HG03175 (cell line): ENCODE measurements around the gene POLD2.

ENCODE experiments used
- ATAC-seq: cut with Tn5 transposase; IDR thresholded peaks from one replicate; pipeline ENCODE4 v1.9.1; 2021; ENCODE audit warnings: mild to moderate bottlenecking, moderate library complexity; ENCODE audit not compliant: unreplicated experiment

Gene POLD2

DNA sequence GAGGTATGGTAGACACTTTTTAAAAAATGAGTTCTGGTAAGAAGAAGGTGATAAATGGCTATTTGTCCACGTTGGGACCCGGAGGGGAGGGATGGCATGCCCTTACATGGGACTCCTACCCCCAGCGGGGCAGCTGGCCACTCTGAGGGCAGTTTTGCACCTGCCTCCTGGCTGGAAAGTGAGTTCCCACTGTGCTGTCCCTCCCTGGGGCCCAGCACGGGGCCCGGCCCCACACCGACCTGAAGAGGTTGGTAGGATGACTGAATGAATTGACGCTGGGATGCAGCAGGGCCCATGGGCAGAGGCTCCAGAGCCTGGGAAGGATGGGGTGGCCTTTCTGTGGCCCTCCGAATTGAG is 19.8 kb downstream of the POLD2 start:
- ATAC-seq = no peak

- no peak for ATAC-seq
These were observed 20.3 kb downstream of the POLD2 start for GRCh38 chr7:44102846-44103565.

DNA sequence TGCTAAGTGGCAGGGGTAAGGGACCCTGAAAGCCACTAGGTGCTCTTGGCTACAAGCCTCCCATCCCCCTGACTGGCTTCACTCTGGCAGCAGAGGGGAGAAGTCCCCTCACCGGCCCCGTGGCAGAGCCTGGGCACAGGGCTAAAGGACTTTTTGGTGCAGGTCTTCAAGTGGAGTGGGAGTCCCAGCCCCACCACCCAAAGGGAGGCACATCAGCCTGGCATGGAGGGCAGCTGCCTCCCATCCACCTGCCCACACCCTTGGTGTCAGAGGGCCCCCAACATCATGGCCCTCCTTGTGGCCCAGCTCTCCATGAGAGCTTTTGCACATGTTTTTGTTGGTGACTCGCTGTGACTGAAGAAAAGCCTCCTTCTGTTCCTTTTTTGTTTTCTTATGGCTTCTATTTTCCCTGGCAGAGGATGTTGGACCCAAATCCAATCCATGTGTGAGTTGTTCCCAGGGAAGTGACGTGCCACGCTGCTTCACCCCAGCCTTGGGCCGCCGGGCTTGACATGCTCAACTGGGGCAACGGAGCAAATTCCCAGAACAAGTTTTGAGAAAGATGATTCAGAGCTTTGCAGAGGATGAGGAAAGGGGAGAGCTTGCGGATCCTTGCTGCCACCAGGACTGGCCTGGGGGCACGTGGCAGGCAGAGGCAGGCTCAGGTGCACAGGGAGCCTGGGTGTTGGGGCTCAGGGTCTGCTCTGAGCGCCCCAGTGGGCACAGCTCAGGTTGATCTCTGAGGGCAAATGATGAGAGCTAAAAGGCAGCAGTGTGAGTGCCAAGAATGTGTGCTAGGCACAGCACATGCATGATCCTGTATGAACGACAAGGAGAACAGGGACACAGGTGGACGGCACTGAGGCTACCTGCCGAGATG is 21.1 kb downstream of the POLD2 start:
- no peak for ATAC-seq

- no peak for ATAC-seq
These were observed 21.9 kb downstream of the POLD2 start for GRCh38 chr7:44101303-44101965.

DNA sequence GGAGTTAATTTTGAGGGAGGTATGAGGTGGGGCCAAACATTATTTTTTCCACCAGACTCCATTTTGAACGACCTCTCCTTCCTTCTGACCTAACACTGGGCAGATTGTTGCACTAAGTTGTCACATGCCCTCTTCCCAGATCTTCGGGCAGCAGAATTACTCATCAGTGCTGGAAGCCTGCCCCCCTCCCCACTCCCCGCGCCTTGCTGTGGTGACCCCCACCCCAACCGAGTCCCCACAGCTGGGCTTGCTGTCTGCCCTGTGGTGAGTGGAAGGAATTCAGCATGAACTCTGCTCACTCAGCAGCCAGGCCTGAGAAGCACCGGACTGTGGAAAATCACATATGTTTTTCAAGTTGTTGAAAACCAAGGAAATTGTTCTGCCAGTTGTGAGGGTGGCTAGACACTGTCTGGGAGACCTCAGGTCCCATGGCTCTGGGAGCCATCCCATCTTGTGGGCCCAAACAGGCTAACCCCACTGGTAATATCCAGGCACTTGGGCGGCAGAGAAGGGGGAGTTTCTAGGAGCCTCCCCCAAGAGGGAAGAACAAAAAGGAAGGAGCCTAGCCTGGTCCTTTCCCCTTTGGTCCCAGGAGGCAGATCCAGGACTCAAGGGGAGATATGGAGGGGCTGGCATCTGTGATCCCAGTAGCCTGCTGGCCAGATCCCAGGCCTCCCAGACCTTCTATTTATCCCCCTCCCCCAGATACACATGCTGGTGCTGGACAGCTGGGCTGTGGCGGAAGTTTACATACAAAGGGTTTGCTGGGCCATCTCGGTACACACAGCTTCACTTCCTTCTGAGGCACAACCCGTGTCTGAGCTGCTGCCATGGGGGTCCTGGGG is 22.7 kb downstream of the POLD2 start:
- ATAC-seq = no peak

DNA sequence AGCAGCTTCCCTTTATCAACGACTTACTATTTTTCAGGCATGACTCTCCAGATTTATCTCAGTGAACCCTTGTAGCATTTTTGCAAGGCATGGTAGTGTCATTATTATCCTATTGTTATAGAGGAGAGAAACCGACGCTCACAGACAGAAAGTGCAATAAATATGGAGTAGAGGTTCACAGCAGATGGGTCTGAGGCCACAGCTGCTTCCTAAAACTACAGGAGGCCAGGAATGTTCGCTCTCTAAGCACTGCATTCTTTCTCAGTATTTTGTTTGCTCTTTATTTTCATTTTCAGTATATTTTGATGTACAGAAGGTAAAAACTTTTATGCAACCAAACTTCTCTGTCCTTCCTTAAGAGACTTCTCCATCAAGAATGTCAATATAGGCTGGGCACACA is 23.7 kb downstream of the POLD2 start:
- no peak for ATAC-seq

DNA sequence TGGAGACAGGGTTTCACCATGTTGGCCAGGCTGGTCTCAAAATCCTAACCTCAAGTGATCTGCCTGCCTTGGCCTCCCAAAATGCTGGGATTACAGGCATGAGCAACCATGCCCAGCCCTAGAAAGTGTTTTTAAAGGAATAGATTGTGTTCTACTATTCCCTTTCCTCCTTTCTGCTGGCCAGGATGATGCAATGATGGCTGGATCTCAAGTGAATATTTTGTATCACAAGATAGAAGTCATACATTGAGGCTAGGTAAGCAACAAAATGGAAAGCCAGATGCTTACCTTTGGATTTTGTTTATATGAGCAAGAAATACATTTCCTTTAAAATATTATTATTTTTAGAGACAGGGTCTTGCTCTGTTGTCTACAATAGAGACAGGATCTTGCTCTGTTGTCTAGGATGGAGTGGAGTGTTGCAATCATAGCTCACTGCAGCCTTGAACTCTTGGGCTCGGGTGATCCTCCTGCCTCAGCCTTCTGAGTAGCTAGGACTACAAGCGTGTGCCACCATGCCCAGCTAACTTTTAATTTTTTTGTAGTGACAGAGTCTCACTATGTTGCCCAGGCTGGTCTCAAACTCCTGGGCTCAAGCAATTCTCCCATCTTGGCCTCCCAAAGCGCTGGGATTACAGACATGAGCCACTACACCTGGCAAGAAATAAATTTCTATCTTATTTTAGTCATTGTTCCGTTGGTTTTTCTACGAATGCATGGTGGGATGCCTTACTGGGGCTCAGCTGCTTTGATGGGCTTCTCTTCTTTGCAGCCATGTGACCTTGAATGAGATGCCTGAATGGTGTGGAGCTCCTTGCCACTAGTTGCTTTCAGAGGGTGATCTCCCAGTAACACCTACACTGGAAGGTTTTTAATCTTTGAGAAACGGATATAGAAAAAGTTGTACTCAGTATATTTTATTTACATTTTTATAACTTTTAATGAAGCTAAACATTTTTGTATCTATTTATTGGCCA is 25.0 kb downstream of the POLD2 start:
- no peak for ATAC-seq

GRCh38 chr7:44097064-44097932 is 26.1 kb downstream of the POLD2 start:
- ATAC-seq = peak; percentile 72

DNA sequence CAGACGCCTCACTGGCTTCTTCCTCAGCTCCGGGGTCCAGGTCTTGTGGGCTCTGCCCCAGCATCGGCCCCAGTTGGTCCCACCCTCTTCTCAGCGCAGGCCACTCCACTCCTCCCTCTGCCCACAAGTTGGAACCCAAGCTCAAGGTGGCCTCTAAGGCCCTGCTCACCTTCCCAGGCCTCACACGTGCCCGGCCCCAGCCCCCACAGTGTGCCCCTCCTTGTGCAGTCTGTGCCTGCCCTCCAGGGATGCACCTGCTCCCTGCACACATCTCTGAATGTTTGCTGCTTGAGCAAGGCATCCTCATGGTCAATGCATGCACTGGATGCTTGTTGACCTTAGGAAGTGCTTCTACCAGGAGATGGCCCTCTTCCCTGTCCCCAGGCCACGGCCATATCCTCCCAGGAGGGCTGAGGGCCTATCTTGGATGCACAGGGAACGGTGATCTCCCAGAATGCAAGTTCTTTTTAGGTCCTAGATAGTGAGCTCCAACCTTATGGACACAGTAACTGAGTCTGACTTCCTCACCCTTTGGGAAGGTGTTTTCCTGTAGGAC is 26.9 kb downstream of the POLD2 start:
- no peak for ATAC-seq

DNA sequence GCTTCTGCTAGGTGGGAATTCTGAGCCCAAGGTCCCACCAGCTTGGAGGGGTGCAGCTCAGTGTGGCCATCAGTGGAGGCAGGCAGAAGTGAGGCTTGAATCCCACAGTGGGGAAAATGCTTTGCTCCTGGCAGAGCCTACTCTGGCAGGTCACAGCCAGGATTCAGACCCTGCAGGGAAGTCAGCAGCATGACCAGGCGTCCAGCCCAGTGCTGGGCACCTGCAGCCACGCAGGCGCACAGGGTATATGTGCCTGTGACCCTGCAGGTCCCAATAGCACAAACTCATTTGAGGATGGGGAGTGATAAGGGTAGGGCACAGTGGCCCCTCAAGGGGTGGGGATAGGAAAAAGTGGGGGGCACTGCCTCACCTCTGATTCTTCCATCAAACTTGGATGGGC is 27.6 kb downstream of the POLD2 start:
- no peak for ATAC-seq

- no peak for ATAC-seq
These were observed 28.3 kb downstream of the POLD2 start for GRCh38 chr7:44094883-44095592.

- no peak for ATAC-seq
These were observed 29.0 kb downstream of the POLD2 start for GRCh38 chr7:44094365-44094764.

DNA sequence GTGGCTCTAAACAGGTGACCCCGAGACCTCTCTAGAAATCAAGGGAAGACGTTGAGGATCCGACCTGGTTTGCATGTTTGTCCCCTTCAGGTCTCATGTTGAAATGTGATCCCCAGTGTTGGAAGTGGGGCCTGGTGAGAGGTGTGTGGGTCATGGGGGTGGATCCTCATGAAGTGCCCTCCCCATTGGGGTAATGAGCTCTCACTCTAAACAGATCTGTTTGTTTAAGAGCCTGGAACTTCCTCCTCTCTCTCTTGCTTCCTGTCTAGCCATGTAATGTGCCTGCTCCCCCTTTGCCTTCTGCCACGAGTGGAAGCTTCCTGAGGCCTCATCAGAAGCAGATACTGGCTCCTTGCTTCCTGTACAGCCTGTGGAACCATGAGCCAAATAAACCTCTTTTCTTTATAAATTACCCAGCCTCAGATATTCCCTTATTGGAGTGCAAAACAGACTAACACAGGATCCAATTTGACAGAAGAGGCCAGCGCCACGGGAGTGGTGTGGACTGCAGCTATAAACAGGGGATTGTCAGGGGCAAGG is 30.2 kb downstream of the POLD2 start:
- no peak for ATAC-seq

GRCh38 chr7:44087911-44088838 is 35.2 kb downstream of the POLD2 start:
- ATAC-seq = no peak

- ATAC-seq = no peak
These were observed 36.7 kb downstream of the POLD2 start for GRCh38 chr7:44086627-44087026.

GRCh38 chr7:44085546-44085945 is 37.8 kb downstream of the POLD2 start:
- no peak for ATAC-seq
